ENCODE results near the gene BMPER.

- TF ChIP-seq CTCF (IDR thresholded peaks at IDR 0.05; ENCODE audit: control extremely low read depth in 1 of 3, insufficient read depth in 1 of 3, low read depth in 1 of 3, low read length in 3 of 3) (no peak), POLR2A (IDR thresholded peaks at IDR 0.05; ENCODE audit: control extremely low read depth in 1 of 2, low read depth in 2 of 2, low read length in 2 of 2) (no peak), KDM1A (IDR thresholded peaks at IDR 0.05; ENCODE audit: borderline replicate concordance, low read length) (no peak), JUND (IDR thresholded peaks at IDR 0.05; ENCODE audit: low read length) (no peak), EGR1 (IDR thresholded peaks at IDR 0.05; ENCODE audit: borderline replicate concordance, low read depth, low read length) (no peak), CHD1 (IDR thresholded peaks at IDR 0.05; ENCODE audit: low read depth, low read length) (no peak), CREB1 (IDR thresholded peaks at IDR 0.05) (no peak)
Observed at GRCh38 chr7:34187798-34188307, 282.5 kb downstream of the BMPER start.

All from H1 (cell line).